GM19025 (cell line): ENCODE results near the gene STX8.

Experiments used
- ATAC-seq: cut with Tn5 transposase; IDR thresholded peaks from one replicate; pipeline ENCODE4 v1.9.1; 2021; ENCODE audit warnings: mild to moderate bottlenecking, low read depth, moderate library complexity; ENCODE audit not compliant: unreplicated experiment

The STX8 gene

DNA sequence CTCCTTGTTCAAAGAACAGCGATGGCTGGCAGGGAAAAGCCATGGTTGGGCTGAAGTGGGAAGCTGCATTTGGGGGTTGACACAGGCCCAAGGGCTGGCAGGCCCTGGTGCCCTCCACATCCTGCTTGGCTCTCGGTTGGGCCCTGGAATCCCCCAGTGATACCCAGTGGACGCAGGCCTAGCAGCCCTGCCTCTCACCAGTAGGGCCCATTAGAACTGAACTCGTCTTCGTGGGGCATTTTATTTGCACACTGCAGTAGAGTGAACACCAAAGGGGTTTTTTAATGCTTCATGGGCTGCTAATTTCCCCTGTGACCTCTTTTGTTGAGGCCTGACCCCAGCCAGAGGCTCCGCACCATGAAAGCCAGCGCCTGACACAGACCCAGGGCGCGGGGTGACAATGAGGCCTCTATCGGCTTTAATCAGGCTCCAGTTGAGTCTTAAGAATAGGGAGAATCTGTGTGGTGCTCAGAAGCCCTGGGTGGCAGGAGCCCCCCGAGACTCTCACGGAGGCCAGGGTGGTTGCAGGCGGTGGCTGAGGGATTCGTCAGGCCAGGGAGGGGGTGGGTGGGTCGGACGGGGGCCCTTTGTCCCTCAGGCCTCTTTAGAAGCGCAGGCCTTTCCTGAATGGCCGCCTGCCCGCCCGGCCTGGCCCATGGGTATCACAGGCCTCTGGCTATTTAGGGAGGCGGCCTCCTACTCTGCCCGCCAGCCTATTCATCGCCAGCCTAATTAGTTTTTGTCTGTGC is 355.0 kb downstream of the STX8 start:
- ATAC-seq: no peak

- ATAC-seq: no peak
Observed at GRCh38 chr17:9219631-9220397, 355.8 kb downstream of the STX8 start.

DNA sequence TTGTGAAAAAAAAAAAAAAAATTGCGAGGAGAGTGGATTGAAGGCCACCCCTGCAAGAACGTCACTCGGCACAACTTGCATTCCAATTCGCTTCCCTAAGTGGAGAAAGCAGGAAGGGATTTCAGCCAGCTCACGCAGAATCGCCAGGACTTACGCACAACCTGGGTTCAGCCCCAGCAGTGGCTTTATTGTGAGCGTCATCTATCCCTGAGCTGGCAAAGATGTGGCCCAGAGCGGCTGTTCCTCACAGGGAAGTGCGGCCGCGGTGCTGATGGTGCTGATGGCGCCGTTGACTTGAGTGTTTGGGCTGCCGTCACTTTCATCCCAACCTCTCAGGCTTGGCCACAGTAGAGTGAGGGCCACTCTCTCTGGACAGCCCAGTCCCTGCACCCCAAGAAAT is 356.7 kb downstream of the STX8 start:
- ATAC-seq: no peak

- ATAC-seq: no peak
Observed at GRCh38 chr17:9218064-9218635, 357.5 kb downstream of the STX8 start.

- no peak for ATAC-seq
Observed at GRCh38 chr17:9217151-9218056, 358.2 kb downstream of the STX8 start.

- no peak for ATAC-seq
Observed at GRCh38 chr17:9215465-9215864, 360.2 kb downstream of the STX8 start.

- ATAC-seq: no peak
Observed at GRCh38 chr17:9213303-9213640, 362.3 kb downstream of the STX8 start.

DNA sequence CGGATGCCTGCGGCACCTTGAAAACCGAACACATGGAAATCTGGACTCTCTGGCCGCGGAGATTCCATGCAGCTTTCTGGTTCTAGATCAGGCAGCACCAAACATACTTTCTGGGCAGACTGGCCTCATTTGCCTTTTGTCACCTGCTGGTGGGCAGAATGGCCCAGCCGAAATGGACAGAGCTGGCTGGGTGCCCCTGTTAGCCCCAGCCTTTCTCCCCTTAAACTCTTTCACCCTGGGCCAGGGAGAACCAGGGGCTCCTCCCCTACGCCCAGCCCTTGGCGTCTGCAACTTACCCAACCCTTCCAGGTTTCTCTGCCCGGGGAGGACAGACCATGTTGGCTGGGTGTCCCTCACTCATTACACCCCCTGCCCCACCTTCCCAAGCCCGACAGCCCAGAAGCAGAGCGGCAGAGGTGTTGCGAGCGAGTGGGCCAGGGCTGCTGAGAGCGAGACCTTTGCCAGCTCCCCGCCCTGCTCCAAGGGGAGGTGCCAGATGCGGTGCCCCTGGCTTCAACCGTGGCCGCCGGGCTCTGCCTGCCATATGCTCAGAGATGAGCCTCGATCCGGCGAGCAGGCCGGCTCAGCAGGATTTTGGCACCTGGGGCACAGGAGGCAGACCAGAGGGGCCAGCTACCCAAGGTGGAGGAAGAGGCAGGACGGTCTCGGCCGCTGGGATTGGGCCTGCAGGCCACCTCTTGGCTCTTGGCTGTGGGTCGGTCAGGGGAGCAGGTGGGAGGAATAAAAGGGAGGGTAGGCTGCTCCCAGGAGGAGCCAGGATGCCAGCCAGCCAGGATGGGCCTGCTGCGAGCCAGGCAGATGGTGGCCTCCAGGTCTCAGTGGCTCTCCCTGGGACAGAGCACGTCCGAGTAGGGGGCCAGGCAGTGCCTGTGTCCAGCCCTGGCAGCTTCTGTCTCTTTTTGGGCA is 363.0 kb downstream of the STX8 start:
- no peak for ATAC-seq

GRCh38 chr17:9211133-9211765 is 364.4 kb downstream of the STX8 start:
- ATAC-seq: no peak

GRCh38 chr17:9209781-9210370 is 365.7 kb downstream of the STX8 start:
- no peak for ATAC-seq

GRCh38 chr17:9209347-9209746 is 366.3 kb downstream of the STX8 start:
- no peak for ATAC-seq

DNA sequence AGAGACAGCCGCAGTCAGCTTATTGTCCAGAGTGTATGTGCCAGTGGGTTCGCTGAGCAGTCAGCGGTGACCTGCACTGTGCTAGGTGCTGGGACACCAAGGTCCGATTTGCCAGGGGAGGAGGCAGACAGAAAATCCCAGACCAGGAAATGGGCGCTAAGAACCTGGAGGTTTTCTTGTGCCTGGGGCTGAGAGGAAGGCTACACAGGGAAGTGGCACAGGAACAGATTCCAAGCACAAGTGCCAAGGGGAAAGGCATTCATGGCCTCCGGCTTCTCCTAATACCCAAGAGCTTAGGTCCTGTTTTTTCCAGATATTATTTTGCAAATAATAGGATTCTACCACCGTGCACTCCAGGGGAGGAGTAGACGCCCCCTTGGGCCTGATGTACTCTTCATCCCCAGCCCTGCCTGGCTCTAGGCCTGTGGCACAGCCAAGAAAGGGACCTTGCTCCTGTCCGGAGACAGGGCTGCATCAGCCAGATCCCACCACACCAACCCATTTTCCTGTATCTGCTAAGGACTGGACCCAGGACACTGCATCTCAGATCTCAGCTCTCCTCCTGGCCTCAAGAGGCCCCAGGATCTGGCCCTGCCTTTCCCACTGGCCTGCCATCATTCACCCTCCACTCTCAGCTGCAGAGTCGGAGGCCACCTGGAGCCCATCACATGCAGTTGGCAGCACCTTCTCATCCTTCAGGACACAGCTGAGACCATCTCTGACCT is 367.1 kb downstream of the STX8 start:
- ATAC-seq: no peak

GRCh38 chr17:9206741-9207332 is 368.8 kb downstream of the STX8 start:
- no peak for ATAC-seq

GRCh38 chr17:9206410-9206703 is 369.3 kb downstream of the STX8 start:
- no peak for ATAC-seq

GRCh38 chr17:9205520-9206409 is 369.9 kb downstream of the STX8 start:
- ATAC-seq: no peak

DNA sequence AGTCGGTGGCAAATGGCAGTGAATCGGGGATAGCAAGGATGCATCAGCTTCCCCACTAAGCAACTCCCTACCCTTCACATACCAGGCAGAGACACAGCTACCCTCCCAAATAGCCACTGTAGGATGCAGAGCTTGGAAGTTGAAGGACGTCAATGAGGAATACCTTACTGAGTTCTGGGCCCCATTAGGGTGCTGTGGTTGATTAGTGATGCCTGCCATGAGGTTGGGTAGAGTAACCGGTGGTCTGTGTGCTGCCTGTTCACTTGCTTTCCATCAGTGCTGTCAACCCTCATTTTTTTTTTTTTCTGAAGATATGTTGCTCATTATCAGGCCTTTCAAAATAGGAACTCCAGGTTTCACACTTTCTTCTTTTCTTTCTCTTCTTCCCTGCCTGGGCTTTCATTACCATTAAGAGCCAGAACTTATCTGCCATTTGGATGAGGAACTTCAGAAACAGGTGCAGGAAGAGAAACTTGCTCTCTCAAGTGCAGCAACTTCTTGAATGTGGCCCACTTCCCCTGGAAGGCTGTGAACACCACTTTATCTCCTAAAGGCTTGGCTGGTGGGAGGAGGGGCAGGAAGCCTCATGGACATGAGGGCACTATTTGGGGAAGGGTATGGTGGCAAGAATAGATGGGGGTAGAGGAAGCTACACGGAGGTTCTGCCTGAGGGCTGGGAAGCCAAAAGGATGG is 370.8 kb downstream of the STX8 start:
- ATAC-seq: no peak
